ENCODE results near the gene MGAT5. TPM values are rescaled to one million over a fixed set of nuclear protein-coding genes. Genes with fewer than 3 reads are reported as not detected.

The MGAT5 gene
- total RNA-seq, 2 experiments from 2014 or later = 11.6 to 13.0 TPM

DNA sequence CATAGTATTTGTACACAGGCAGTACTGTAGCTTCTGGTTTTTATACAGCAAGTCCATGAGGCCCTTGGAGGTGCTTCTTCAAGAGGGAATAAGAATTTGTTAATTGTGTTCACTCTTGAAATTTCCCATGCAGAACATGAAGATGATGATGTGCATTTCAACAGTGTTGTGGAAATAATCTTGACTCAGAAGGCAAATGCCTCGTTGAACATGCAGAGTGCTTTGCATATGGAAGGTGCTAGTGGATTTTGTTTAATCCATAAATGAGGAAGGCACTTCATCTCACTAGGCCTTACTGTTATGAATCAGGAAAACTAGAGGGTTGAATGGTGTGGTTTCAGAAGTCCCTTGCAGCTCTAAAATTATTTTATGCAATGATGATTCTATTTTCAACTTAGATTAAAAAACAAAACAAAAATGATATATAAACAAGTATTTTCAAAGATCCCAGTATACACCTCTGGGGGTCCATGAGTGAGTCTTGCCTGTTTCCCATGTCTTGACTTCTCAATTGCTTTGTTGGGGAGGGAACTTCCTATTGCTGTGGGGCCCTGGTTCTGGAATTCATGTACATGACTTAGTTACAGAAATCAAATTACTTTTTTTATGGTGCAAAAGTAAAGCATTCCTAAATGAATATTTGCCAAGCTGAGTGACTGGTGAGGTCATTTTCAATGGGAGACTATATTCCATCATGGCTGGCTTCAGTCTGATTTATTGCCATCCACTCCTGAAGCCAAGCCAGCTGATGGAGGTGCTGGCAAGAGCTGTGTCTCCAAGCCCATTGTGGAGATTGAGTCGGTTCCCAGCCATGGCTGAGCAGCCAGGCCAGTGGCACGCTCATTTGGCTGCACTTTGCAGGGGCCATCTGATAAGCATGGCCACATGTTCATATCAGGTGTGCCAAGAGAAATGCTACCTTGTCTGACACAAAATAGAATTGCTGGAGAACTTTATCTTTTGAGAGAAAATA, 56.5 kb downstream of the MGAT5 start:
- peaks cover 3% of the 10 kb centered on the region for H3K9me3 Mint-ChIP-seq
- intact Hi-C loops (cut with micrococcal nuclease) = no loop called here
- H3K27ac Mint-ChIP-seq = no peak overlapping the region
- no peak overlapping the region for H3K4me3 Mint-ChIP-seq
- H3K4me1 Mint-ChIP-seq (ENCODE audit: low read depth) = peaks cover 47% of the 10 kb centered on the region
- DNase-seq = no peak
- CTCF ChIA-PET = interaction anchor here (0.9 to 1.2 kb wide), 2 partner anchors 9 to 183 kb away, joined by 3 to 4 read pairs; no protein-coding TSS in a partner anchor
- peaks cover 2% of the 10 kb centered on the region for H3K36me3 Mint-ChIP-seq (ENCODE audit: low read depth)
- H3K27me3 Mint-ChIP-seq (ENCODE audit: low read depth) = no peaks in the 10 kb centered on the region

DNA sequence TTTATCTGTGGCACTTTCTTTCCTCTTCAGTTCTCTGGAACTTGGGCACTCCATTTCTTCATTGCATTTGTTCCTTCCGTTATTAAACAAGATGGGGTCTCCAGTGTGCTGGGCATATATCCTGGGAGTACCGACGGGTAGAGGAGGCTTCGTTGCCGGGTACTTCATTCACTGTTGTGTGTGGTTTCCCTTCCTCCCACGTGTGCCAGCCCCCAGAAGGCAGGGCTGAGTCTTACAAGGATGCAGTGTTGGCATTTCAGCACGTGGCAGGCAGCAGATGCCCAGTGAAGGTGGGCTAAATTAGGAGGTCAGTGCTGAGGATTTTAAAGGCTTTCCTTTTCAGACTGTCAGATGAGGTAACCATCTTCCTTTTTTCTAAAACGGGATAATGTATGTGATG, 58.6 kb downstream of the MGAT5 start:
- DNase-seq = no peak
- peak overlapping the region; percentile 4 for H3K27ac Mint-ChIP-seq
- H3K4me3 Mint-ChIP-seq = no peak overlapping the region
- peaks cover 3% of the 10 kb centered on the region for H3K9me3 Mint-ChIP-seq
- no peaks in the 10 kb centered on the region for H3K27me3 Mint-ChIP-seq (ENCODE audit: low read depth)
- peaks cover 4% of the 10 kb centered on the region for H3K36me3 Mint-ChIP-seq (ENCODE audit: low read depth)
- intact Hi-C loops (cut with micrococcal nuclease) = no loop called here
- CTCF ChIA-PET = no interaction called here
- H3K4me1 Mint-ChIP-seq (ENCODE audit: low read depth) = peaks cover 42% of the 10 kb centered on the region

DNA sequence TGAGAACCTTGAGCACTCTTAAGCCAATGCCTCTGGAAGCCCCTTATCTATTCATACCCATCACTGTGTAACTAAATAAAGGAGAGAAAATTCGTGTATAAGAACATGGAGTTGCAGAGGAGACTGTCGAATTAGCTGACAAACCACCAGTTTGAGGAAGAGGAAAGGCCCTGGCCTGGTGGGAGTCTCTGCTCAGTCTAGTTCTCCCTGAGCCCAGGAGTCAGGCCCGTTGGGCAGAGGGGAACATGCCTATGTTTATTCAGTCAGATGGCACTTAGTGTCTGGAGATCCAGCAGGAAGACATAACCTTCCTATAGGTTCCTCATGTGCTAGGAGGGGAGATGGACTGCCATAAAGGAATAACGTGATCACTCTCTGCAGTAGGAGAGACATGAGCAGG, 60.3 kb downstream of the MGAT5 start:
- H3K27ac Mint-ChIP-seq = no peak overlapping the region
- intact Hi-C loops (cut with micrococcal nuclease) = no loop called here
- no peak overlapping the region for H3K4me3 Mint-ChIP-seq
- peaks cover 18% of the 10 kb centered on the region for H3K36me3 Mint-ChIP-seq (ENCODE audit: low read depth)
- H3K4me1 Mint-ChIP-seq (ENCODE audit: low read depth) = peaks cover 31% of the 10 kb centered on the region
- no peak for DNase-seq
- no peaks in the 10 kb centered on the region for H3K27me3 Mint-ChIP-seq (ENCODE audit: low read depth)
- CTCF ChIA-PET = interaction anchor here (0.7 to 1.0 kb wide), 2 partner anchors 9 to 170 kb away, joined by 3 read pairs; no protein-coding TSS in a partner anchor
- H3K9me3 Mint-ChIP-seq = peaks cover 2% of the 10 kb centered on the region

DNA sequence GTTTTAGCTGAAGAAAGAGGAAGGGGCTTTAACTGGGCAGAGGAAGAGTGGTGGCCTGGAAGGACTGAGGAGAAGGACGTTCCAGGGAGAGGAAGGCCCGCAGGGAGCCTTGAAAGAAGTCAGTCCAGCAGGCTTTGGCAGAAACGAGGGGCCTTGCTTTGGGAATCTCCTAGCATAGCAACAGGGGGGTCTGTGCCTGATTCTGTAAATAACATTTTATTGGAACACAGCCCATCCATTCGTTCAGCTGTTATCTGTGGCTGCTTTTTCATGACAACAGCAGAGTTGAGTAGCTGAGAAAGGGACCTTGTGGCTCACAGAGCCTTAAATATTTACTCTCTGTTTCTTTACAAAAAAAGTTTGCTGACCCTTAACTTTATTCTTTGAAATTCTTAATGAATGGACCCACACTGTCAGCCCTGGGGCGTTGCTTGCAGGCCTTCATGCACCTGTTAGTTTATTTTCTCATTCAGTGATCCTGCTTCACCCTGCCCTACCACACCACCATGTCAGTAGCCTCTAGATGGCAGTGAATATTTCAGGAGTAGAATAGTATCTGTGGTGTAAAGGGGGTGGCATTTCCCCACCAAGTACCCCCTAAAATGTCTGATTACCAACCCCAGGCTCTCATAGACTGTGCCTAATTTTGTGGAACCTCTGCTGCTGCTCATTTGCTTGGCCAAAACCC, 61.0 kb downstream of the MGAT5 start:
- Mint-ChIP-seq H3K27ac (no peak overlapping the region), H3K36me3 (ENCODE audit: low read depth) (peaks cover 23% of the 10 kb centered on the region), H3K4me1 (ENCODE audit: low read depth) (peaks cover 33% of the 10 kb centered on the region), H3K9me3 (no peaks in the 10 kb centered on the region), H3K27me3 (ENCODE audit: low read depth) (no peaks in the 10 kb centered on the region), H3K4me3 (no peak overlapping the region)
- CTCF ChIA-PET = interaction anchor here (1.0 kb wide), 1 partner anchor 8 kb away, joined by 3 read pairs; no protein-coding TSS in a partner anchor
- intact Hi-C loops (cut with micrococcal nuclease) = no loop called here
- no peak for DNase-seq

DNA sequence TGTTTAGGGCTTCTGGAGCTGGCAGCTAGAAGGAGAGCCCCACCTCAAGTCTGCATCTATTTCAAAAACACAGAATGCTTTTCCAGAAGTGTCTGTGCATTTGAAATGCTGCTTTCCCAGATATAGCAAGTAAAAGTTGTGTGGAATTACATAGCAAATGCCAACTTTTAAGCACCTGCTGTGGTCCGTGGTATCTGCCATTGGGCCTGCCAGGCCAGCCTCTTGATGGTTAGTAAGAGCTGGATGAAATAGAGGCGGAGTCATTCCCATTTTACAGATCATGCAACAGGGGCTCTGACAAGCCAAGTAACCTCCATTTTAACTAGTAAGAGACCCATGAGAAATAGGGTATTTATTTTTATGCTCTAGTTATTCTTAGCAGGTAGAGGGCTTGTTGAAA, 61.6 kb downstream of the MGAT5 start:
- H3K4me1 Mint-ChIP-seq (ENCODE audit: low read depth) = peaks cover 39% of the 10 kb centered on the region
- no peak overlapping the region for H3K27ac Mint-ChIP-seq
- CTCF ChIA-PET = interaction anchor here (1.4 to 1.5 kb wide), 2 partner anchors 87 to 108 kb away, joined by 3 to 5 read pairs; no protein-coding TSS in a partner anchor
- no peak overlapping the region for H3K4me3 Mint-ChIP-seq
- no peak for DNase-seq
- no peaks in the 10 kb centered on the region for H3K27me3 Mint-ChIP-seq (ENCODE audit: low read depth)
- no peaks in the 10 kb centered on the region for H3K9me3 Mint-ChIP-seq
- intact Hi-C loops (cut with micrococcal nuclease) = no loop called here
- peaks cover 23% of the 10 kb centered on the region for H3K36me3 Mint-ChIP-seq (ENCODE audit: low read depth)

DNA sequence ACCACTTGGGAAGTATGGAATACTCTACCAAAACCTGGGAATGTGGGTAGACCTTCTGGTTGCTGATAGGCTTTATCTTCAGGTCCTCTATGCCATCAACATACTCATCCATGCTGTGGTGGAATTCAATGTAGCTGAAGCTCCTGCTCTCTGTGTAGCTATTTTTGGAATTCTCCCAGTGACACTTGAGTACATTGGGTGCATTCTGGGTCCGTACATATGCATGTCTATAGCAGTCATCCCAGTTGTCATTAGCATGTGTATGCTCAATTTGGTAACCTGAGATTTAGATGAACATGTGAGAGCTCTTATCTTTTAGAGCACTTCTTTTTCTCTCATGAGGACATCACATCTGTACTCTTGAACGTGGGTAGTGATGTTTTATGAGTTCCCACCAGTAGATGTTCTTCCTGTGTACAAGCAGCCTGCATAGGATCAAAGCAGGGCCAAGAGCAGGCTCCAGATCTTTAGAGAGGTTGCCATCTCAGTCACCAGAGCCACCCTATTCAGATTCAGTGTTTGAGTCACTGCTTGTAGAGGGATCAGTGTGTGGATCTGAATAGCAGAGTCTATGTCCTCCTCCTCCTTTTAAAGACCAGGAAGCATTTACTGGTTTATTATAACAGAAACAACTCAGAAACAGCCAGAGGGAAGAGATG, 65.9 kb downstream of the MGAT5 start:
- CTCF ChIA-PET = interaction anchor here (0.6 to 1.1 kb wide), 3 partner anchors 19 to 193 kb away, joined by 3 to 4 read pairs (median 4); no protein-coding TSS in a partner anchor
- peaks cover 42% of the 10 kb centered on the region for H3K4me1 Mint-ChIP-seq (ENCODE audit: low read depth)
- intact Hi-C loops (cut with micrococcal nuclease) = loop anchor here (2.0 kb wide), 1 partner anchor 19 kb away; no protein-coding TSS in a partner anchor
- peak overlapping the region; percentile 9 for H3K27ac Mint-ChIP-seq
- H3K9me3 Mint-ChIP-seq = no peaks in the 10 kb centered on the region
- H3K36me3 Mint-ChIP-seq (ENCODE audit: low read depth) = peaks cover 24% of the 10 kb centered on the region
- no peak overlapping the region for H3K4me3 Mint-ChIP-seq
- no peaks in the 10 kb centered on the region for H3K27me3 Mint-ChIP-seq (ENCODE audit: low read depth)
- peak; percentile 51 for DNase-seq

DNA sequence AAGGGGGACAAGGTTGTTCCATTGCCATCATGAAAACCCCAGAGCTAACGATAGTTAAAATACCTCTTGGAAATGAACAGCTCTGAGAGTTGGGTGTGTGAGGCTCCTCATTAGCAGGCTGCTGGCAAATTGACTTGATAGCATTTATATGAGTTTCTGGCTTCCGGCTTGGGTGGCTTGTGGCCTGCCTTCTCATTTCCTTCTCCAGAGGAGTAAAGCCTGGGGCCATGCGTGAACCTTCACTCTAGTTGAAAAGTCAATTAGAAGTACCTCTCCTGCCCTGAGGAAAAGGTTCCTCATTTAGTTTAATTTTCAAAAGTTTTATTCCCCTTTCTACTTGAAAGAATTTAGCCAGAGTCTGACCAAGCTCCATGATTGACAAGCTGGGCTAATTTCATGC, 67.1 kb downstream of the MGAT5 start:
- intact Hi-C loops (cut with micrococcal nuclease) = loop anchor here (1.0 to 2.0 kb wide), 2 partner anchors 20 to 31 kb away; no protein-coding TSS in a partner anchor
- Mint-ChIP-seq H3K4me1 (ENCODE audit: low read depth) (peaks cover 42% of the 10 kb centered on the region), H3K27ac (no peak overlapping the region), H3K4me3 (no peak overlapping the region), H3K36me3 (ENCODE audit: low read depth) (peaks cover 26% of the 10 kb centered on the region), H3K27me3 (ENCODE audit: low read depth) (no peaks in the 10 kb centered on the region), H3K9me3 (no peaks in the 10 kb centered on the region)
- CTCF ChIA-PET = no interaction called here
- peak; percentile 75 for DNase-seq

DNA sequence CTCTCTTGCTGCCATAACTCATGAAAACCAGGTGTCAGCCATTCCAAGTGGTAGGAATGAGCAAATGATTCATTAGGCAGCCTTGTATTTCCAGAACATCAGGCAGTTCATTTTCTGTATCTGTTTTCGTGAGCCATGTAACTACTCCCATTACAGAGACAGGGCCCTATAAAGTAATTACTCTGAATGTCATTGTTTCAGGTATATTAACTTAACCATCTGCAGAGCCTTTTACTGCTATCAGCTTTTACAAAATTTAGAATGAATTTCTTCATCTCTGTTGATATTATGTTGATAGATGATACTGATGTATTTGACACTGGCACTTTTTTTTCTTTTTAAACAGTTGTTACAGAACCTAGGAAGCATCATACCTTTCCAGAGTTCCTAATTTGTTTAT, 69.9 kb downstream of the MGAT5 start:
- Mint-ChIP-seq H3K36me3 (ENCODE audit: low read depth) (peaks cover 17% of the 10 kb centered on the region), H3K4me3 (no peak overlapping the region), H3K27me3 (ENCODE audit: low read depth) (no peaks in the 10 kb centered on the region), H3K27ac (no peak overlapping the region), H3K4me1 (ENCODE audit: low read depth) (peaks cover 42% of the 10 kb centered on the region), H3K9me3 (no peaks in the 10 kb centered on the region)
- DNase-seq = no peak
- CTCF ChIA-PET = no interaction called here
- intact Hi-C loops (cut with micrococcal nuclease) = no loop called here

DNA sequence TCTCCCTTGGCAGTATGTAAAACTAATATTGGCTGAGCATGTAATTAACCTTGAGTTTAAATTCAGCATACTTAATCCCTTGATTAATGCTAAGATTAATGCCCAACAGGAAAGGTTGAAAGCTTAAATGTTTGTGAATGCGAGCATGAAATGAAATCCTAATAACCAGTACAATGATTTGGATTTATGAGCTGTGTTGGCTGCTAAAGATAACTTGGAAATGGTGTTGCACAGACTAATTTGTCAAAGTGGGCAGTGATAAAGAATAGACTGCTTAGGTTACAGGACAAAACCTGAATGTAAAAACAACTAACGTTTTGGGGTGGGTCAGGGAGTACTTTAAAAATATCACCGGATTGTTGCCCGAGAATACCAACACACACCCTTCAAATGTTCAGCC, 70.6 kb downstream of the MGAT5 start:
- no peak overlapping the region for H3K27ac Mint-ChIP-seq

DNA sequence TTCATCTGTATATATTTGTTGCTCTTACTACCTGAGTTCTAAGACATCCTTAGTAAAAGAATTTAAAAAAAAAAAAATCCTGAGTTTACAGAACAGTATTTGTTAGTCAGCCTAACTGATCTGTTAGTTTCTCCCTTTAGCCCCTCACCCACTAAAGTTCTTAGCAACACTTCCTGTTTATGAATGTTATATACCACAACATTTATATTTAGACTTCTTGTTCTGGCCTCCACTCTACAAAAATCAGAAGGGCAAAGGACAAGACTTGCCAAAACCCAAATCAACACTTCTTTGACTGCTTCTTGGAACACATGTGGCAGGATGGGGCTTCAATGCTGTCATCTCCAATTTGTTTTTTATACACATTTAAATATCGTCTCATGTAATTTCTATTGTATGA, 71.1 kb downstream of the MGAT5 start:
- Mint-ChIP-seq H3K4me3 (no peak overlapping the region), H3K27ac (no peak overlapping the region), H3K9me3 (no peaks in the 10 kb centered on the region), H3K27me3 (ENCODE audit: low read depth) (no peaks in the 10 kb centered on the region), H3K36me3 (ENCODE audit: low read depth) (peaks cover 10% of the 10 kb centered on the region), H3K4me1 (ENCODE audit: low read depth) (peaks cover 34% of the 10 kb centered on the region)
- CTCF ChIA-PET = no interaction called here
- DNase-seq = no peak
- intact Hi-C loops (cut with micrococcal nuclease) = no loop called here

More for the DNA sequence above, 70.6 kb downstream of the MGAT5 start:
- intact Hi-C loops (cut with micrococcal nuclease) = no loop called here
- CTCF ChIA-PET = no interaction called here
- Mint-ChIP-seq H3K4me3 (no peak overlapping the region), H3K9me3 (no peaks in the 10 kb centered on the region), H3K36me3 (ENCODE audit: low read depth) (peaks cover 12% of the 10 kb centered on the region), H3K4me1 (ENCODE audit: low read depth) (peaks cover 39% of the 10 kb centered on the region), H3K27me3 (ENCODE audit: low read depth) (no peaks in the 10 kb centered on the region)
- DNase-seq = no peak

DNA sequence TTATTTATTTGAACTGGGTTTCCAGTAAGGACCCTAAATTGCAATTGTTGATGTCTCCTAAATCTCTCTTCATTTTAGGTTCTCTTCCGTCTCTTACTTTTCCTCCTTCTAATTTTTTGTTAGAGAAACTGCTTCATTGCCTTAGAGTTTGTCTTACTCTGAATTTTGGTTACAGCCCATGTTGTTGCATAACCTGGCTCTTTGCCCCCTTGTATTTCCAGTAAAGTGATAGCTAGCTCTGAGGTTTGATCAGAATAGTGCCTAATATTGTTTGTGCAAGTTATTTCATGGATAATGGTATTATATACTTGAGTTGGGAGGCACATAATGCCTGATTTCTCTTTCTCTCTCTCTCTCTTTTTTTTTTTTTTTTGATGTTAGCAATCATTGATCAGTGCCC, 71.8 kb downstream of the MGAT5 start:
- intact Hi-C loops (cut with micrococcal nuclease) = no loop called here
- H3K4me3 Mint-ChIP-seq = no peak overlapping the region
- H3K27me3 Mint-ChIP-seq (ENCODE audit: low read depth) = no peaks in the 10 kb centered on the region
- peaks cover 26% of the 10 kb centered on the region for H3K4me1 Mint-ChIP-seq (ENCODE audit: low read depth)
- peaks cover 10% of the 10 kb centered on the region for H3K36me3 Mint-ChIP-seq (ENCODE audit: low read depth)
- no peak overlapping the region for H3K27ac Mint-ChIP-seq
- CTCF ChIA-PET = no interaction called here
- H3K9me3 Mint-ChIP-seq = no peaks in the 10 kb centered on the region
- DNase-seq = no peak

DNA sequence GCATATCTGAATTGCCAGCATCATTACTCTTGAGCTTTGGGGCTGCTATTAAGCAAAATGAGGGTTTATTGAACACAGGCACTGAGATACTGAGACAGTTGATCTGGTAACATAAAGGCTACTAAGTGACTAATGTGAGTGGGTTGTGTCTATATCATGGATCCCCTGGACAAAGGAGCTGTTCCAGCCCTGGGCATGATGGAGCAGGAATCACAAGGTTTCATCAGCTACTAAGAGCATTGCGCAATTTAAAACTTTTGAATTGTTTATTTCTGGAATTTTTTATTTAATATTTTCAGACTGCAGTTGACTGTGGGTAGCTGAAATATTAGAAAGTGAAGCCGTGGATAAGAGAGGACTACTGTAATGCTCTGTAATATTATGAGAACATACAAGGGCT, 73.5 kb downstream of the MGAT5 start:
- H3K4me3 Mint-ChIP-seq = no peak overlapping the region
- CTCF ChIA-PET = no interaction called here
- intact Hi-C loops (cut with micrococcal nuclease) = no loop called here
- H3K4me1 Mint-ChIP-seq (ENCODE audit: low read depth) = peaks cover 9% of the 10 kb centered on the region
- no peak overlapping the region for H3K27ac Mint-ChIP-seq
- H3K36me3 Mint-ChIP-seq (ENCODE audit: low read depth) = peaks cover 13% of the 10 kb centered on the region
- no peaks in the 10 kb centered on the region for H3K27me3 Mint-ChIP-seq (ENCODE audit: low read depth)
- DNase-seq = no peak
- H3K9me3 Mint-ChIP-seq = peaks cover 4% of the 10 kb centered on the region

All from activated naive CD4-positive, alpha-beta T cell treated with anti-CD3 and anti-CD28 coated beads for 36 hours (primary cell).